ENCODE measurements around the gene CACNA2D1. TPM values are rescaled to one million over a fixed set of nuclear protein-coding genes. Genes with fewer than 3 reads are reported as not detected.

The CACNA2D1 gene
- total RNA-seq, 1 experiment from 2014 or later, result 9.8 TPM

- Histone ChIP-seq H3K4me1 (ENCODE audit: control insufficient read depth, insufficient read depth, low read length) (no peaks in the 10 kb centered on the region), H3K4me3 (ENCODE audit: low read depth in 2 of 2, low read length in 2 of 2) (no peak overlapping the region), H3K27me3 (ENCODE audit: control insufficient read depth, insufficient read depth, low read length) (no peaks in the 10 kb centered on the region), H3K9me3 (ENCODE audit: control insufficient read depth, insufficient read depth, low read depth, low read length) (no peaks in the 10 kb centered on the region), H3K36me3 (ENCODE audit: control insufficient read depth, insufficient read depth, low read length) (no peaks in the 10 kb centered on the region; the same call in 1 of the 2 replicates), H3K27ac (ENCODE audit: low read length) (no peak overlapping the region)
- no peak for TF ChIP-seq CTCF (IDR thresholded peaks at IDR 0.05)
- TF ChIP-seq TCF7L2 (IDR thresholded peaks at IDR 0.05; ENCODE audit: low read depth, low read length), result no peak
- no peak for TF ChIP-seq POLR2AphosphoS5 (IDR thresholded peaks at IDR 0.05; ENCODE audit: low read depth, low read length)
- TF ChIP-seq SIN3A (IDR thresholded peaks at IDR 0.05; ENCODE audit: borderline replicate concordance, insufficient read depth, low read depth, low read length), result no peak
- TF ChIP-seq, protein P1, sequence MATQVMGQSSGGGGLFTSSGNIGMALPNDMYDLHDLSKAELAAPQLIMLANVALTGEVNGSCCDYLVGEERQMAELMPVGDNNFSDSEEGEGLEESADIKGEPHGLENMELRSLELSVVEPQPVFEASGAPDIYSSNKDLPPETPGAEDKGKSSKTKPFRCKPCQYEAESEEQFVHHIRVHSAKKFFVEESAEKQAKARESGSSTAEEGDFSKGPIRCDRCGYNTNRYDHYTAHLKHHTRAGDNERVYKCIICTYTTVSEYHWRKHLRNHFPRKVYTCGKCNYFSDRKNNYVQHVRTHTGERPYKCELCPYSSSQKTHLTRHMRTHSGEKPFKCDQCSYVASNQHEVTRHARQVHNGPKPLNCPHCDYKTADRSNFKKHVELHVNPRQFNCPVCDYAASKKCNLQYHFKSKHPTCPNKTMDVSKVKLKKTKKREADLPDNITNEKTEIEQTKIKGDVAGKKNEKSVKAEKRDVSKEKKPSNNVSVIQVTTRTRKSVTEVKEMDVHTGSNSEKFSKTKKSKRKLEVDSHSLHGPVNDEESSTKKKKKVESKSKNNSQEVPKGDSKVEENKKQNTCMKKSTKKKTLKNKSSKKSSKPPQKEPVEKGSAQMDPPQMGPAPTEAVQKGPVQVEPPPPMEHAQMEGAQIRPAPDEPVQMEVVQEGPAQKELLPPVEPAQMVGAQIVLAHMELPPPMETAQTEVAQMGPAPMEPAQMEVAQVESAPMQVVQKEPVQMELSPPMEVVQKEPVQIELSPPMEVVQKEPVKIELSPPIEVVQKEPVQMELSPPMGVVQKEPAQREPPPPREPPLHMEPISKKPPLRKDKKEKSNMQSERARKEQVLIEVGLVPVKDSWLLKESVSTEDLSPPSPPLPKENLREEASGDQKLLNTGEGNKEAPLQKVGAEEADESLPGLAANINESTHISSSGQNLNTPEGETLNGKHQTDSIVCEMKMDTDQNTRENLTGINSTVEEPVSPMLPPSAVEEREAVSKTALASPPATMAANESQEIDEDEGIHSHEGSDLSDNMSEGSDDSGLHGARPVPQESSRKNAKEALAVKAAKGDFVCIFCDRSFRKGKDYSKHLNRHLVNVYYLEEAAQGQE (IDR thresholded peaks at IDR 0.05; ENCODE audit: insufficient read depth in 1 of 2, low read depth in 2 of 2, low read length in 1 of 2), result no peak
- CTCF ChIA-PET, result interaction anchor here (0.7 kb wide), 1 partner anchor 22 kb away, joined by 5 read pairs; no protein-coding TSS in a partner anchor
- BruUV-seq (replicated peaks), result no TSS peak
- POLR2A ChIA-PET, result no interaction called here
- no peak for DNase-seq (ENCODE audit: low read depth, low spot score)
- intact Hi-C loops (cut with micrococcal nuclease; ENCODE audit: unreplicated experiment) (no loop called here), in situ Hi-C loops (cut with HindIII; ENCODE audit: low pct_unique_long_range_greater_than_20kb, low sequenced_read_pairs) (no loop called here)
- no peak for ATAC-seq
Measured at GRCh38 chr7:82339958-82340357, 103.6 kb downstream of the CACNA2D1 start.

GRCh38 chr7:82335927-82336326 is 107.7 kb downstream of the CACNA2D1 start:
- Histone ChIP-seq H3K9me3 (ENCODE audit: control insufficient read depth, insufficient read depth, low read depth, low read length) (no peaks in the 10 kb centered on the region), H3K36me3 (ENCODE audit: control insufficient read depth, insufficient read depth, low read length) (no peaks in the 10 kb centered on the region; the same call in 1 of the 2 replicates), H3K4me3 (ENCODE audit: low read depth in 2 of 2, low read length in 2 of 2) (no peak overlapping the region), H3K27me3 (ENCODE audit: control insufficient read depth, insufficient read depth, low read length) (no peaks in the 10 kb centered on the region), H3K27ac (ENCODE audit: low read length) (no peak overlapping the region), H3K4me1 (ENCODE audit: control insufficient read depth, insufficient read depth, low read length) (no peaks in the 10 kb centered on the region)
- ATAC-seq, result no peak
- no peak for DNase-seq (ENCODE audit: low read depth, low spot score)
- TF ChIP-seq CTCF (IDR thresholded peaks at IDR 0.05) (no peak), POLR2AphosphoS5 (IDR thresholded peaks at IDR 0.05; ENCODE audit: low read depth, low read length) (no peak), TCF7L2 (IDR thresholded peaks at IDR 0.05; ENCODE audit: low read depth, low read length) (no peak), SIN3A (IDR thresholded peaks at IDR 0.05; ENCODE audit: borderline replicate concordance, insufficient read depth, low read depth, low read length) (no peak)
- TF ChIP-seq, protein P1 (IDR thresholded peaks at IDR 0.05; ENCODE audit: insufficient read depth in 1 of 2, low read depth in 2 of 2, low read length in 1 of 2), result no peak
- BruUV-seq (replicated peaks), result no TSS peak
- ChIA-PET POLR2A (no interaction called here), CTCF (no interaction called here)
- intact Hi-C loops (cut with micrococcal nuclease; ENCODE audit: unreplicated experiment), result no loop called here
- in situ Hi-C loops (cut with HindIII; ENCODE audit: low pct_unique_long_range_greater_than_20kb, low sequenced_read_pairs), result no loop called here
